GM18508 (cell line): ENCODE measurements around the gene ZNF462.

Experiments
- ATAC-seq: cut with Tn5 transposase; IDR thresholded peaks from one replicate; pipeline ENCODE4 v1.9.1; 2021; ENCODE audit warnings: moderate number of reproducible peaks; ENCODE audit not compliant: insufficient read depth, unreplicated experiment

Gene ZNF462

GRCh38 chr9:106920701-106921283 is 57.8 kb downstream of the ZNF462 start:
- ATAC-seq = no peak

- no peak for ATAC-seq
Observed at GRCh38 chr9:106921341-106921899, 58.5 kb downstream of the ZNF462 start.

- no peak for ATAC-seq
Observed at GRCh38 chr9:106922026-106922425, 59.1 kb downstream of the ZNF462 start.

- no peak for ATAC-seq
Observed at GRCh38 chr9:106925392-106925791, 62.4 kb downstream of the ZNF462 start.

- ATAC-seq = no peak
Observed at GRCh38 chr9:106927916-106928315, 65.0 kb downstream of the ZNF462 start.

- no peak for ATAC-seq
Observed at GRCh38 chr9:106928350-106928749, 65.4 kb downstream of the ZNF462 start.

GRCh38 chr9:106929471-106930177 is 66.7 kb downstream of the ZNF462 start:
- no peak for ATAC-seq

GRCh38 chr9:106930477-106930876 is 67.5 kb downstream of the ZNF462 start:
- ATAC-seq = no peak

GRCh38 chr9:106931466-106931865 is 68.5 kb downstream of the ZNF462 start:
- no peak for ATAC-seq

GRCh38 chr9:106932178-106932577 is 69.2 kb downstream of the ZNF462 start:
- ATAC-seq = no peak

- no peak for ATAC-seq
Observed at GRCh38 chr9:106932675-106933074, 69.7 kb downstream of the ZNF462 start.

GRCh38 chr9:106933470-106933869 is 70.5 kb downstream of the ZNF462 start:
- no peak for ATAC-seq

GRCh38 chr9:106934442-106935238 is 71.7 kb downstream of the ZNF462 start:
- ATAC-seq = no peak

GRCh38 chr9:106936680-106937079 is 73.7 kb downstream of the ZNF462 start:
- no peak for ATAC-seq

GRCh38 chr9:106941916-106942315 is 79.0 kb downstream of the ZNF462 start:
- ATAC-seq = no peak

- ATAC-seq = no peak
Observed at GRCh38 chr9:106945727-106946660, 83.0 kb downstream of the ZNF462 start.

GRCh38 chr9:106947106-106947900 is 84.3 kb downstream of the ZNF462 start:
- no peak for ATAC-seq

- ATAC-seq = no peak
Observed at GRCh38 chr9:106953174-106953573, 90.2 kb downstream of the ZNF462 start.

GRCh38 chr9:106954558-106954957 is 91.6 kb downstream of the ZNF462 start:
- no peak for ATAC-seq
